ENCODE results near the gene SLC11A1.

- no peak for TF ChIP-seq CTCF (conservative IDR thresholded peaks at IDR 0.05 in 1 of 2, IDR thresholded peaks at IDR 0.05 in 1 of 2; ENCODE audit: low read depth in 1 of 2, low read length in 2 of 2)
- no peak for TF ChIP-seq EZH2 (IDR thresholded peaks at IDR 0.05; ENCODE audit: low read length, missing control alignments)
These were observed 20.9 kb downstream of the SLC11A1 start for GRCh38 chr2:218402911-218403411.
